ENCODE results near the gene UMAD1. TPM values are rescaled to one million over a fixed set of nuclear protein-coding genes. Genes with fewer than 3 reads are reported as not detected.

UMAD1 gene
- total RNA-seq, 1 donor from 2014 or later: 12.8 TPM

DNA sequence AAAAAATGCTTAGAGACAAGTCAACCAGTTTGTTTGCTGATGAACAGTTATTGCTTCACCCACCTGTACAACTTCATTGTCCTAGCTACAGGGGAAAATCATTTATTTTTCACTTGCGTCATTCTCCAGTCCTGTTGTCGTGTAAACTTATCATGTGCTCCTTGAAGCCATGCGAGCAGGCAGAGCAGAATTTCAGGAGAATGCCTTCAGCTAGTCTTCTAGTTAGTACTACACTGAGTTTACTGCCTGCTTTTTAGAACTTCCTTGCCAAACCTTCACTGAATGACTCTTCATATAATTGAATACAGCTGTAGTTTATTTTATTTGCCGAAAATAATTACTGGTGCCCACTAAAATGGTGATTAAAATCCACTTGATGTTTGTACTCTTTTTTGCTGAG lies 62.3 kb downstream of the UMAD1 start:
- Mint-ChIP-seq H3K27ac (peak overlapping the region; percentile 21), H3K4me1 (ENCODE audit: low read depth) (peaks cover 25% of the 10 kb centered on the region), H3K4me3 (ENCODE audit: low read depth) (no peak overlapping the region), H3K9me3 (ENCODE audit: low read depth) (peaks cover 4% of the 10 kb centered on the region), H3K36me3 (ENCODE audit: insufficient read depth) (peaks cover 1% of the 10 kb centered on the region), H3K27me3 (no peaks in the 10 kb centered on the region)
- TF ChIP-seq CTCF (IDR thresholded peaks at IDR 0.05; ENCODE audit: unreplicated experiment): no peak
- DNase-seq (ENCODE audit: low spot score, unreplicated experiment): no peak

DNA sequence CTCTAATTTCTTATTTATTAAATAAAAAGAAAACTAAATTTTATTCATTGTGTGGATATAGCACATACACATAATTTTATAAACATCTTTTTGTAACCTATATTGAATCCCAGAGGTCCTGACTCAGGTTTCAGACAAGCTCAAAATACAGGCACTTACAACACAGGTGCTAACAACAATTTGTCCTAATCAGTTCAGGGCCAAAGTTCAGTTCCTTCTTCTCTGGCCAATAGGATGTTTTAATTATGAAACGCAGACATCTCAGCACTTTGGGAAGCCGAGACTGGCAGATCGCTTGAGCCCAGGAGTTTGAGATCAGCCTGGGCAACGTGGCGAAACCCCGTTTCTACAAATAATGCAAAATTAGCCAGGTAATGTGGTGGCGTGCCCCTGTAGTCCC lies 62.9 kb downstream of the UMAD1 start:
- no peak overlapping the region for H3K4me3 Mint-ChIP-seq (ENCODE audit: low read depth)
- H3K27ac Mint-ChIP-seq: no peak overlapping the region

DNA sequence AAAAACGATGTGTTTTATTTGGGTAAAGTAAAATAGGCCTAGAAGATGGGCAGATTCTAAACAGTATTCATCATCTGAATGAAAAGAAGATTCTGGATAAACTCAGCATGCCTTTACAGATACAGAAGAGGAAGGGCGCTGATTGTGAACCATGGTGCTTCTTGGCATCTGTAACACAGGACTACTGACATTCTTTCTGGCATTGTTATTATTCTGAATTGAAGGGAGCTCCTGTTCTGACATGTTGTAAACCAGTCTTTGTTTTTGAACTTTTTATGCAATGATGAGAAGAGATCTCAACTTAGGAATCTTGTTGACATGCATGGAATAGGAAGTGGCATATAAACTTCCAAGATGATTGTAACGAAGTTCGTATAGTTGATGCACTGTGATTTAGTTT lies 64.3 kb downstream of the UMAD1 start:
- TF ChIP-seq CTCF (IDR thresholded peaks at IDR 0.05; ENCODE audit: unreplicated experiment): no peak
- Mint-ChIP-seq H3K4me3 (ENCODE audit: low read depth) (no peak overlapping the region), H3K27me3 (no peaks in the 10 kb centered on the region), H3K4me1 (ENCODE audit: low read depth) (peaks cover 37% of the 10 kb centered on the region), H3K36me3 (ENCODE audit: insufficient read depth) (peaks cover 1% of the 10 kb centered on the region), H3K9me3 (ENCODE audit: low read depth) (peaks cover 4% of the 10 kb centered on the region), H3K27ac (no peak overlapping the region)
- no peak for DNase-seq (ENCODE audit: low spot score, unreplicated experiment)

More for the DNA sequence above, 62.9 kb downstream of the UMAD1 start:
- Mint-ChIP-seq H3K27me3 (no peaks in the 10 kb centered on the region), H3K4me1 (ENCODE audit: low read depth) (peaks cover 28% of the 10 kb centered on the region), H3K36me3 (ENCODE audit: insufficient read depth) (peaks cover 1% of the 10 kb centered on the region), H3K9me3 (ENCODE audit: low read depth) (peaks cover 4% of the 10 kb centered on the region)
- no peak for TF ChIP-seq CTCF (IDR thresholded peaks at IDR 0.05; ENCODE audit: unreplicated experiment)
- no peak for DNase-seq (ENCODE audit: low spot score, unreplicated experiment)

- Mint-ChIP-seq H3K27ac (no peak overlapping the region), H3K36me3 (ENCODE audit: insufficient read depth) (peaks cover 1% of the 10 kb centered on the region), H3K27me3 (no peaks in the 10 kb centered on the region), H3K4me1 (ENCODE audit: low read depth) (peaks cover 41% of the 10 kb centered on the region), H3K9me3 (ENCODE audit: low read depth) (peaks cover 4% of the 10 kb centered on the region), H3K4me3 (ENCODE audit: low read depth) (no peak overlapping the region)
- no peak for DNase-seq (ENCODE audit: low spot score, unreplicated experiment)
- TF ChIP-seq CTCF (IDR thresholded peaks at IDR 0.05; ENCODE audit: unreplicated experiment): no peak
These were observed 64.8 kb downstream of the UMAD1 start for GRCh38 chr7:7705318-7705717.

DNA sequence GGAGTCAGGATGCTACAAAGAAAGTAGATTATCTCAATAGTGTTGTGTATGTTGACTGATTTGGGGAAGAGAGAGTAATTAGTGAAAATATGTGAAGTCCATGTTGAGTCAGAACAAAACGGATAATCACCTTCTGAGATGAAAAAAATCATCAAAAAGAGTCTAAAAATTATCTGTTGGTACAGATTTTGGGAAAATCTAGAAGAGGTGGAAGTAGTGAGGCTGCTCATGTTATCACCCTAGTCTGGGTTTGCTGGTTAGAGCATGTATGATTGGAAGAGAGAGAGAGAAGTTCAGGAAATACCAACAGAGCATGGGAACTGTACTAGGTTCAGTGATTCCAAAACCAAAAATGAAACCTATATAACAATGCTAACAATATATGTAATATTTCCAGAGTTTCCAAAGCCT lies 65.6 kb downstream of the UMAD1 start:
- Mint-ChIP-seq H3K27ac (peak overlapping the region; percentile 0), H3K4me1 (ENCODE audit: low read depth) (peaks cover 41% of the 10 kb centered on the region)
- no peak for TF ChIP-seq CTCF (IDR thresholded peaks at IDR 0.05; ENCODE audit: unreplicated experiment)

More for the DNA sequence above, 65.6 kb downstream of the UMAD1 start:
- H3K36me3 Mint-ChIP-seq (ENCODE audit: insufficient read depth): peaks cover 1% of the 10 kb centered on the region
- H3K4me3 Mint-ChIP-seq (ENCODE audit: low read depth): no peak overlapping the region
- DNase-seq (ENCODE audit: low spot score, unreplicated experiment): no peak
- no peaks in the 10 kb centered on the region for H3K27me3 Mint-ChIP-seq
- H3K9me3 Mint-ChIP-seq (ENCODE audit: low read depth): peaks cover 4% of the 10 kb centered on the region
